NCI-H1436 treated with DMSO at 0.1 percent for 48 hours (cell line): Measurements from ENCODE around the gene P2RX5.

ENCODE experiments used
- DNase-seq: peaks from one replicate; lab custom pipeline; 2025; lab: John Stamatoyannopoulos, UW

Gene P2RX5

GRCh38 chr17:3679531-3680126 is 16.3 kb downstream of the P2RX5 start:
- DNase-seq: no peak

DNA sequence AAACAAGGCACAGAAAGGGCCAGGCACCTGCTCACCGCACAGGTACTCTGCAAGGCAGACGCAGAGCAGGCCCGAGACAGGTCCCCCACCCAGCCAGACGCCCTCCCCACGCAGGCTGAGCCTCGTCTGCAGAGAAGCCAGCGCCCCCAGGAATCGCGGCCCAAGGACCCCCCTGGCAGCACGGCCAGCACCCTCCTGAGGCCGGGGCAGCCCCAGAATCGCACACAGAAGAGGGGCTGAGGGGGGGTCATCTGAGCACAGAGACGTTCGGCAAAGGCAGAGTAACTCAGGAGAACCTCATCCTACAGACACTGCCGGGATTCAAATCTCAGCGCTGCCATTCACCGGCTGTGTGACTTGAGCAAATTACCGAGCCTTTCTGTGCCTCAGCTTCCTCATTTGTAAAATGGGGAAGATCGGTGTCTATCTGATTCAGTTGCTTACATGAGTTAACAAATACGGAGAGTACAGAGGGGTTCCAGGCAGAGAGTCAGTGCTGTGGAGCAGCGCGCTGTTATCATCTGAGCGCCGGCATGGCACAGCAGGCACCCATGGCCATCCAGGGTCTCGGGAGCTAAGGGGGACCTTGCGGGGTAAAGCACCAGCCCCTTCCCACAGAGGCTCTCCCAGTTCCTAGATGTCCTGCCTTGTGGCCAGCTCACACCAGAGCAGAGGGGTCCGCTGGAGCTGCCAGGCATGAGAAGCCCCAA is 17.0 kb downstream of the P2RX5 start:
- DNase-seq: no peak

DNA sequence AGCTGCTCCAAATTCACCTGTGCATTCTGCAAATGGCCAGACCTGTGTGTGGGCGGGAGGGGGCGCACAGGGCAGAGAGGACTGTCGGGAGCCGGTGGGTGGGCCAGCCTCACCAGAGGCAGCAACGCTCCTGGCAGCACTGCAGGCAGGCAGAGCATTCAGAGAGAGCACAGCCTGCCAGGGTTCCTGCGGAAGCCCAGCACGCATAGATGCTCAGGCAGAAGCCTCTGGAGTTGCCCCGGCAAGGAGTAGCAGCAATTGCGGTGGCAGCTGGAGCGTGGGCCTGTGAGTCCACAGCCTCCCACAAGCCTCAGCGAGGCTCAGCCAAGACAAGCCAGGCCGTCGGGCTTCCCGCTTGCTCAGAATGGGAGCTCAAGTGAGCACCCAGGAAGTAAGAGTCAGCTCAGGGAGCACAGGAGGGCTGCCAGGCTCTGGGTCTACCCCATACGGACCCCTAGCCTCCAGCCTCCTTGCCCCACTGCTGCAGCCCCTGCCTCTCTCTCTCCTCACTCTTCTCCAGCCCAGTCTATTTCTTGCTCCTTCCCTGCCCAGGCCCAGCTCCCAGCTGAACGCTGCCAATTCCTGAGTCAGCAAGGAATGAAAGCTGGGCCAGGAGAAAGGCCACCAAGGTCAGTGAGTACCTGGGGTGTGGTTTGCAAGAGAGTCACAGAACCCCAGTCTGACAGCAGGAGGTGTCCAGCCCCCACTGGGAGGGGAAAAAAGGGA is 17.7 kb downstream of the P2RX5 start:
- DNase-seq: no peak

DNA sequence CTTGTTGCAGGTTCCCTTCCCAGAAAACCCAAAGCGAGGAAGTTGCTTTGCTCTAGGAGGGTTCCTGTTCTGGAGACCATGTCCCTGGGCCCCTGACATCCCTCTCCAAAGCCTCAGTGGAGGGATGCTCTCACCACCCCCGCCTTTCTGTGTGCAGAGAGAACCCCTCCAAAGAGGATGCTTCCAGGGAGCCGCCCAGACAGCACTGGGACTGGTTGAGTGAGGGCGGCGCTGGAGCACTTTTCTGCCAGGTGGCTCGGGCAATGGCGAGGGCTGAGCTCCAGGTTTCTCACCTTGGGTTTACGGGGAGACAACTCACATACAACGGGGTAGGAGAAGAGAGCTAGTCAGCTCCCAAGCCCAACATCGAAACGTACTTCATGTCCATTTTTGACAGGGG is 20.1 kb downstream of the P2RX5 start:
- no peak for DNase-seq

GRCh38 chr17:3672571-3672970 is 23.4 kb downstream of the P2RX5 start:
- no peak for DNase-seq

DNA sequence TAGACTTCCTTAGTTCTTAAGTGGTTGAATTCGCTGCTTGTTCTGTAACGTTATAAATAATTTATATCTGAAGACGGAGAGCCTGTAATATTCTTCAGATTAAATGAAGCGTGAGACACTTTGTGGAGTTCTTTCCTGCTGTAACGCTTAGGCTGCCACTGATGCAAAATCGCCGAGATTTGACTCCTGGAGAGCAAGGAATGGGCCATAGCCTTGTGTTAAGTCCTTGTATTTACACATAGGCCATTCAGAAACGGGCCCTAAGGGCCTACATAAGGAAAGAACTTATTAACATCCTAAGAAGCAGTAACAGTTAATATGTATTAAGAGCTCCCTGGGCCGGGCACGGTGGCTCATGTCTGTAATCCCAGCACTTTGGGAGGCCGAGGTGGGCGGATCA is 26.4 kb downstream of the P2RX5 start:
- no peak for DNase-seq

DNA sequence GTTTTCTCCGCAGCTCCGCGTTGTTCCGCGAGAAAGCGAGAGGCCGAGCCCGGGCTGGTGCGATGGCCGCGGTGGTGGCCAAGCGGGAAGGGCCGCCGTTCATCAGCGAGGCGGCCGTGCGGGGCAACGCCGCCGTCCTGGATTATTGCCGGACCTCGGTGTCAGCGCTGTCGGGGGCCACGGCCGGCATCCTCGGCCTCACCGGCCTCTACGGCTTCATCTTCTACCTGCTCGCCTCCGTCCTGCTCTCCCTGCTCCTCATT is 26.9 kb downstream of the P2RX5 start:
- DNase-seq: no peak

GRCh38 chr17:3668279-3669084 is 27.5 kb downstream of the P2RX5 start, which contains the start of the genes EMC6 and TAX1BP3:
Gene EMC6, plus strand, starts transcription at chr17:3668812. Its CDS starts 335 bp downstream, at chr17:3669147.
Gene TAX1BP3, minus strand, starts transcription at chr17:3668578. Its CDS starts 52 bp downstream, at chr17:3668526.
- DNase-seq: peak; percentile 66

- no peak for DNase-seq
Measured at GRCh38 chr17:3667366-3668278, 28.3 kb downstream of the P2RX5 start.

- DNase-seq: no peak
Measured at GRCh38 chr17:3666516-3666915, 29.4 kb downstream of the P2RX5 start.

GRCh38 chr17:3665834-3666233 is 30.1 kb downstream of the P2RX5 start:
- DNase-seq: no peak

- no peak for DNase-seq
Measured at GRCh38 chr17:3663102-3664011, 32.6 kb downstream of the P2RX5 start.

DNA sequence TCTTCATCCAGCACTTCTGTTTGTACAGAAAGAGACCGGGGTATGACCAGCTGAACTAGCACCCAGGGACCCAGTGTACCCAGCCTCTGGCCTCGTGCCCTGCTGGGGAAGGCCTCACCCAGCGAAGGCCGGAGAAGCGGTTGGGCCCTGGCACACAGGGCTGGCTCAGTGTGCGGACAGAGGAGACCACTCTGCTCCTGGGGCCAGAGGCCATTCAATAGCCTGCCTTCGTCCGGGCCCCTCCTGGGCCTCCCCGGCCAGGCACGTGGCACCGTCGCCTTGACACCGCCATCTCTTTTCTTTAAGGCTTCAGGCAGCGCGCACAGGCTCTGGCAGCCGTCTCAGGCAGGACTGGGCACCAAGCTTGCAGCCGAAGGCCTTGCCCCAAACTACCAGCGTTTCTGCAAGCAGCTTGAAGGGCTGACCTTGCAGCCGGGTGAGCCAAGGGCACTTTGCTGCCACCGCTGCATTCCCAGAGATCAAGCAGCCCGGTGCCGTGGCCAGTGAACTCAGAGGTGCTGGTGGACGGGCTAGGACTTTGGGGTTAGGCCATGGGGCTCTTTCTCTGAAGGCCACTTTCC is 35.6 kb downstream of the P2RX5 start:
- no peak for DNase-seq

DNA sequence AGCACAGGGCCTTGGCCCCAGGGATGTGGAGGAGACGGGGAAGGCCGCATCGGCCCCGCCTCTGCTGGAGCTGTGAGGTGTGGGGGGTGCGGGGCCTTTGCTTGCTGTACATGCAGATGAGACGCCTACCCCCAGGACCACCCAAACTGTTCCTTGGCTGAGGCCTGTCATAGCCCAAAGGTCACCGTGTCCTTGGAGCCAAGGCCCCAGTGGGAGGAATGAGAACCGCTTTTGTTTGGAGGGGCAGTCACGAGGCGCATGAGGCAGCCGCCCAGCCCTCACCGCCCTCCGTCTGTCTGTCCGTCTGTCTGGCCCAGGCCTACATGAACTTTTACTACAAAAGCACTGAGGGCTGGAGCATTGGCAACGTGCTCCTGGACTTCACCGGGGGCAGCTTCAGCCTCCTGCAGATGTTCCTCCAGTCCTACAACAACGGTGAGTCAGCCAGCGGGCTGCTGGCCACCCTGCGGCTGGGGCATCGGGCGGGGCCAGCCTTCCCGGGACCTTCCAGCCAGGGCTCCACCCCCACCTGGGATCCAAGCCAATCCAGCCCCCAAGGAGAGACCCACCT is 36.3 kb downstream of the P2RX5 start:
- DNase-seq: no peak

- DNase-seq: no peak
Measured at GRCh38 chr17:3658784-3659449, 37.0 kb downstream of the P2RX5 start.

GRCh38 chr17:3657874-3658783 is 37.8 kb downstream of the P2RX5 start:
- no peak for DNase-seq

- no peak for DNase-seq
Measured at GRCh38 chr17:3657588-3657869, 38.4 kb downstream of the P2RX5 start.
